HEK293 (cell line): ENCODE results near the gene ELL2.
A peak's percentile ranks its signal among the peaks of the same experiment; 100 is the strongest.

ENCODE experiments used
- AEBP2 ChIP-seq: fragments of 450-650 bp; formaldehyde crosslinking; IDR thresholded peaks from 2 replicates; pipeline ENCODE4 v1.5.1; 2016; ENCODE audit warnings: missing biosample characterization, missing genetic modification characterization, borderline replicate concordance
- BCL6B ChIP-seq: fragments of 450-650 bp; formaldehyde crosslinking; IDR thresholded peaks from 2 replicates; pipeline ENCODE4 v1.5.1; 2017; ENCODE audit warnings: missing biosample characterization, missing genetic modification characterization
- CTCF ChIP-seq: fragments of 450-650 bp; formaldehyde crosslinking; IDR thresholded peaks from 2 replicates; pipeline ENCODE4 v1.5.1; 2016; ENCODE audit warnings: missing biosample characterization, missing genetic modification characterization
- GLI2 ChIP-seq: fragments of 450-650 bp; formaldehyde crosslinking; IDR thresholded peaks from 2 replicates; pipeline ENCODE4; 2017; ENCODE audit warnings: missing biosample characterization, missing genetic modification characterization, low read depth, borderline replicate concordance
- GLIS1 ChIP-seq: fragments of 450-650 bp; formaldehyde crosslinking; IDR thresholded peaks from 2 replicates; pipeline ENCODE4 v1.5.1; 2016; ENCODE audit warnings: missing biosample characterization, missing genetic modification characterization
- PRDM10 ChIP-seq: fragments of 450-650 bp; formaldehyde crosslinking; IDR thresholded peaks from 2 replicates; pipeline ENCODE4 v1.5.1; 2016; ENCODE audit warnings: missing biosample characterization, missing genetic modification characterization
- REPIN1 ChIP-seq: fragments of 450-650 bp; formaldehyde crosslinking; IDR thresholded peaks from 2 replicates; pipeline ENCODE4 v1.5.1; 2017; ENCODE audit warnings: missing biosample characterization, missing genetic modification characterization, low read depth
- SETDB1 ChIP-seq: IDR thresholded peaks from one replicate; pipeline ENCODE4 v1.6.1; 2017; ENCODE audit warnings: mild to moderate bottlenecking, low read length, moderate library complexity, mixed read lengths; ENCODE audit not compliant: insufficient read length
- SP2 ChIP-seq: fragments of 450-650 bp; formaldehyde crosslinking; IDR thresholded peaks from 2 replicates; pipeline ENCODE4 v1.5.1; 2016; ENCODE audit warnings: missing biosample characterization, missing genetic modification characterization
- YY2 ChIP-seq: fragments of 450-650 bp; formaldehyde crosslinking; IDR thresholded peaks from 2 replicates; pipeline ENCODE4 v1.5.1; 2016; ENCODE audit warnings: missing biosample characterization, missing genetic modification characterization
- ZBTB11 ChIP-seq: fragments of 450-650 bp; formaldehyde crosslinking; conservative IDR thresholded peaks from 2 replicates; pipeline ENCODE4 v1.5.1; 2016; ENCODE audit warnings: low read depth, missing biosample characterization, missing genetic modification characterization
- ZFP69B ChIP-seq: fragments of 450-650 bp; formaldehyde crosslinking; IDR thresholded peaks from 2 replicates; pipeline ENCODE4 v1.5.1; 2016; ENCODE audit warnings: missing biosample characterization, missing genetic modification characterization
- ZNF140 ChIP-seq: fragments of 450-650 bp; formaldehyde crosslinking; IDR thresholded peaks from 2 replicates; pipeline ENCODE4 v1.5.1; 2016; ENCODE audit warnings: missing biosample characterization, missing genetic modification characterization
- ZNF174 ChIP-seq: fragments of 450-650 bp; formaldehyde crosslinking; IDR thresholded peaks from 2 replicates; pipeline ENCODE4 v1.5.0; 2017; ENCODE audit warnings: missing biosample characterization, mild to moderate bottlenecking, missing genetic modification characterization
- ZNF19 ChIP-seq: fragments of 450-650 bp; formaldehyde crosslinking; IDR thresholded peaks from 2 replicates; pipeline ENCODE4; 2016; ENCODE audit warnings: missing biosample characterization, missing genetic modification characterization, low read depth
- ZNF2 ChIP-seq: fragments of 450-650 bp; formaldehyde crosslinking; IDR thresholded peaks from 2 replicates; pipeline ENCODE4 v1.5.1; 2016; ENCODE audit warnings: missing biosample characterization, missing genetic modification characterization
- ZNF280D ChIP-seq: fragments of 450-650 bp; formaldehyde crosslinking; IDR thresholded peaks from 2 replicates; pipeline ENCODE4 v1.5.1; 2016; ENCODE audit warnings: missing biosample characterization, missing genetic modification characterization
- ZNF341 ChIP-seq: fragments of 450-650 bp; formaldehyde crosslinking; IDR thresholded peaks from 2 replicates; pipeline ENCODE4; 2016; ENCODE audit warnings: low read depth, missing biosample characterization, missing genetic modification characterization
- ZNF366 ChIP-seq: fragments of 450-650 bp; formaldehyde crosslinking; conservative IDR thresholded peaks from 2 replicates; pipeline ENCODE4 v1.5.1; 2016; ENCODE audit warnings: missing biosample characterization, missing genetic modification characterization
- ZNF391 ChIP-seq: fragments of 450-650 bp; formaldehyde crosslinking; IDR thresholded peaks from 2 replicates; pipeline ENCODE4 v1.5.1; 2016; ENCODE audit warnings: low read depth, missing biosample characterization, missing genetic modification characterization, borderline replicate concordance
- ZNF558 ChIP-seq: fragments of 450-650 bp; formaldehyde crosslinking; IDR thresholded peaks from 2 replicates; pipeline ENCODE4 v1.5.1; 2016; ENCODE audit warnings: missing biosample characterization, missing genetic modification characterization
- ZNF701 ChIP-seq: fragments of 450-650 bp; formaldehyde crosslinking; IDR thresholded peaks from 2 replicates; pipeline ENCODE4 v1.5.1; 2016; ENCODE audit warnings: missing biosample characterization, missing genetic modification characterization
- ZSCAN4 ChIP-seq: fragments of 450-650 bp; formaldehyde crosslinking; IDR thresholded peaks from 2 replicates; pipeline ENCODE4 v1.5.1; 2017; ENCODE audit warnings: missing biosample characterization, missing genetic modification characterization

The ELL2 gene

DNA sequence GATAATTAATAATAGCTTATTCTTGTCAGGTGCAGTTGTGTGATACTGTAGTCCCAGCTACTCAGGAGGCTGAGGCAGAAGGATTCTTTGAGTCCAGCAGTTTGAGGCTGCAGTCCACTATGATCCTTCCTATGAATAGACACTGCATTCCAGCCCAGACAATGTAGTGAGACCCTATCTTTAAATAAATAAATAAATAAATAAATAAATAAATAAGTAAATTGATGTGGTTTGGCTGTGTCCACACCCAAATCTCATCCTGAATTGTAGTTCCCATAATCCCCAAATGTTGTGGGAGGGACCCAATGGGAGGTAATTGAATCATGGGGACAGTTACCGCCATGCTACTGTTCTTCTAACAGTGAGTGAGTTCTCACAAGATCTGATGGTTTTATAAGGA is 5.6 kb upstream of the ELL2 start (continued):
- no peak for TF ChIP-seq CTCF
- TF ChIP-seq ZNF280D (tag by site-specific recombination) = no peak
- peak; percentile 73 for TF ChIP-seq ZBTB11 (tag by site-specific recombination)
- no peak for TF ChIP-seq GLI2 (tag by site-specific recombination)
- no peak for TF ChIP-seq ZNF366
- no peak for TF ChIP-seq ZNF174 (tag by site-specific recombination)
- no peak for TF ChIP-seq GLIS1 (tag by site-specific recombination)
- no peak for TF ChIP-seq ZNF391 (tag by site-specific recombination)
- TF ChIP-seq BCL6B (tag by site-specific recombination) = no peak
- TF ChIP-seq ZNF558 = 0 out of 2 replicates have a peak, but pooled peaks have one; percentile 59
- no peak for TF ChIP-seq ZFP69B
- no peak for TF ChIP-seq SP2 (tag by site-specific recombination)
- no peak for TF ChIP-seq PRDM10
- TF ChIP-seq ZSCAN4 (tag by site-specific recombination) = no peak
- TF ChIP-seq ZNF140 = peak; percentile 64; the same call in 1 of the 2 replicates
- TF ChIP-seq ZNF701 = no peak
- TF ChIP-seq ZNF341 (tag by site-specific recombination) = 0 out of 2 replicates have a peak, but pooled peaks have one; percentile 19
- no peak for TF ChIP-seq ZNF2 (tag by site-specific recombination)
- TF ChIP-seq SETDB1 = no peak
- no peak for TF ChIP-seq REPIN1
- TF ChIP-seq YY2 (tag by site-specific recombination) = no peak
- no peak for TF ChIP-seq AEBP2 (tag by site-specific recombination)
- TF ChIP-seq ZNF19 (tag by site-specific recombination) = no peak
